Measurements from ENCODE around the gene ABL1. TPM values are rescaled to one million over a fixed set of nuclear protein-coding genes. Genes with fewer than 3 reads are reported as not detected.

The ABL1 gene
- 33.8 to 59.2 TPM (median 57.9 TPM) in 5 replicates for total RNA-seq (2022; extraction: Qiagen RNA extraction)

DNA sequence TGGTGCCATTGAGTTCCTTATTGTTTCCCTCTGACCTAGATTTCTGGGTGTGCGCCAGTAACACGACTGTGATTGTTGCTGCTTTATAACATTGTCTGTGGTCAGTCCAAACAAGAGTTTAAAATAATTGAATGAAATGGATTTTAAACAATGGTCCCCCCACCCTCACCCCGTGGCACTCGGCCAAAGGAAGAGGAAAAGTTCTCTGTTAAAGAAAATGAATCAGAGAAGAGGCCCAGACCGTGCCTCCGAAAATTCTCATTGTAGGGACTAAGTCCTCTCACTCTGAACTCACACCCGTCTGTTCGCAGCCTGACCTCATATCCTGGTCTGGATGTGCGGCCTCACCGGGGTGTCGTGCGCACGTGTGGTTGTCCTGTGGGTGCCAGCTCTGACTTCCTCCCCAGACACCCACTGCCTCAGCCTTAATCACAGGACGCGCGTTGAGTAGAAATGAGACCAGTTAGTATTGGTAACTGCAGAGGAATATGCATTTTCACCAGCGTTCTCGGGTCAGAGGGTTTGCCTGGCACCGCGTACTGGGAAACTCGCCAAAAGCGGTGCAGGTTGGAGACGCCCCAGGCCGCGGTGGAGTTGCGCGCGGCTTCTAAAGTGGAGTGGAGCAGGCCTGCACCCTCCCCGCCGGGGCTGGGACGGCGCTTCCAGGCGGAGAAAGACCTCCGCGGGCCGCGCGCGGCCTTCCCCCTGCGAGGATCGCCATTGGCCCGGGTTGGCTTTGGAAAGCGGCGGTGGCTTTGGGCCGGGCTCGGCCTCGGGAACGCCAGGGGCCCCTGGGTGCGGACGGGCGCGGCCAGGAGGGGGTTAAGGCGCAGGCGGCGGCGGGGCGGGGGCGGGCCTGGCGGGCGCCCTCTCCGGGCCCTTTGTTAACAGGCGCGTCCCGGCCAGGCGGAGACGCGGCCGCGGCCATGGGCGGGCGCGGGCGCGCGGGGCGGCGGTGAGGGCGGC lies at the start of gene ABL1:
Gene ABL1 (plus strand): TSS at position 884 of the 966 bp plus-strand sequence. CDS start 193 bp downstream, outside the sequence.

DNA sequence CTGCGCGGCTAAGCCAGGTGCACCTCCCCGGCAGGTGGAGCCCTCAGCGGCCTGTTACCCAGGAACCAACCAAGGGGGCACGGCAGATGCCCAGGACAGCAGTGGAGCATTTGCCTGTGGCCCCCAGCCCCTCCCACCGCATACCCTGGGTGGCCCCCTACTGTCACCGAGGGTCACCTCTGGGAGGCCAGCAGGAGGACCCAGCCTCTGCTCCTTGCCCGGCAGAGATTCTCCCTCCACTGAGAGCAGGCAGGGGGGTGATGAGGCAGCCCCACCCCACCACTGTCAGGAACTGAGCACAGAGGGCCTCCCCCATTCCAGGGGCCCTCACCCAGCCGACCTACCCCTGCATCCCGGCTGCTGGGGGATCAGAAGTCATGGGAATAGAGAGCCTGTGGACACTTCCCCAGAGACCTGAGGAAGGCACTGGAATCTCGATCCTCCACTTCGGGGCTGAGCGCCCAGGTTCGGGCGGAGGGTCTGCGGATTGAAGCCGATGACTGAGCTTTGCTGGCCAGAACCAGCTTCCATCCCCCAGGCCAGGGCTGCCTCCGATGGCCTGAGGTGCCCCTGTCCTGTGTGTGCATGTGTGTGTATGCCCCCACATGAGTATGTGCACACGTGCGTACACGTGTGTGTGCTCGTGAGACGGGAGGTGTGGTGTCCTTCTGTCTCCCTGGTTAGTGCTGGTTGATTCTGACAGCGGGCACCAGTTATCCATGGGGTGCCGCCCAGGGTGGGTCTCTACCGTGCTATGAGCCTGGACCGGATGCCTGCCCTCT lies 61.4 kb downstream of the ABL1 start, which contains the start of gene QRFP:
Gene QRFP (minus strand): TSS at position 580 of the 782 bp plus-strand sequence. CDS start 2,974 bp downstream, outside the sequence.

Other genes starting within 250 kb of the ABL1 start
- 0.22 to 0.34 TPM (median 0.26 TPM) in 5 replicates for gene PRDM12, start 170.7 kb upstream of the ABL1 start, total RNA-seq (2022; extraction: Qiagen RNA extraction)
- 49.6 to 70.5 TPM (median 53.2 TPM) in 5 replicates for gene EXOSC2, start 141.5 kb upstream of the ABL1 start, total RNA-seq (2022; extraction: Qiagen RNA extraction)
- 0.06 TPM in 1 of 5 replicates, not detected in the others for gene QRFP, start 61.6 kb downstream of the ABL1 start, total RNA-seq (2022; extraction: Qiagen RNA extraction)
- 11.8 to 23.1 TPM (median 20.8 TPM) in 5 replicates for gene FIBCD1, start 104.0 kb downstream of the ABL1 start, total RNA-seq (2022; extraction: Qiagen RNA extraction)
- gene LAMC3, start 173.9 kb downstream of the ABL1 start, total RNA-seq (2022; extraction: Qiagen RNA extraction), result 1.2 to 2.2 TPM (median 2.1 TPM) in 5 replicates

All from A549 treated with dexamethasone at 1 μM for 4 hours (cell line).